Endothelial cell of umbilical vein (primary cell): Measurements from ENCODE around the gene CAMTA1. TPM values are rescaled to one million over a fixed set of nuclear protein-coding genes. Genes with fewer than 3 reads are reported as not detected.
A peak's percentile ranks its signal among the peaks of the same experiment; 100 is the strongest.

Experiments used
- BruUV-seq: library from RNA; stranded (reverse); fragments of 400-500 nt; replicated peaks from 2 replicates; lab custom pipeline; 2021; lab: Mats Ljungman, UMichigan
- CTCF ChIA-PET: fragments of 300-600, 350-600 bp; sonication (Branson Sonifier 250); formaldehyde crosslinking; loops from one replicate; lab custom pipeline; 2021; ENCODE audit warnings: antibody characterized with exemption, inconsistent platforms; lab: Charles Lee
- POLR2A ChIA-PET: fragments of 300-600, 350-600 bp; sonication (Branson Sonifier 250); formaldehyde crosslinking; loops from one replicate; lab custom pipeline; 2021; ENCODE audit warnings: antibody characterized with exemption, inconsistent platforms; lab: Charles Lee
- DNase-seq: peaks from one replicate; pipeline ENCODE4 v3.0.0-alpha.2; 2011; ENCODE audit warnings: low read depth, low spot score
- FAIRE-seq: peaks from 2 replicates; lab custom pipeline; 2011; peaks lifted over from hg19 to GRCh38; lab: Jason Lieb, UNC
- H2AFZ ChIP-seq: 2 replicates; pipeline ENCODE4 v1.6.0; 2012; ENCODE audit warnings: low read depth, low read length, control low read depth, inconsistent platforms
- H3K27ac ChIP-seq: 2 replicates; pipeline ENCODE4 v1.5.1; 2011; ENCODE audit warnings: low read depth, mild to moderate bottlenecking, control low read depth, low read length, moderate library complexity; ENCODE audit not compliant: insufficient read depth
- H3K27me3 ChIP-seq, 2 experiments: 2 replicates each; pipeline versions ENCODE4 v1.6.0 to v1.6.1; 2011; ENCODE audit warnings: low read length in 2 of 2, mixed read lengths in 1 of 2; ENCODE audit not compliant: control insufficient read depth in 2 of 2, insufficient read depth in 2 of 2
- H3K36me3 ChIP-seq, 2 experiments: 2 replicates in 1 of 2; 3 replicates in 1 of 2; pipeline ENCODE4 v1.5.1; 2011; ENCODE audit warnings: low read length in 2 of 2, mild to moderate bottlenecking in 1 of 2, moderate library complexity in 1 of 2; ENCODE audit not compliant: control insufficient read depth in 2 of 2, insufficient read depth in 2 of 2; ENCODE audit errors: extremely low read depth in 1 of 2
- H3K4me1 ChIP-seq: 3 replicates; pipeline ENCODE4 v1.5.1; 2011; ENCODE audit warnings: mild to moderate bottlenecking, low read length; ENCODE audit not compliant: control insufficient read depth, insufficient read depth; ENCODE audit errors: extremely low read depth
- H3K4me2 ChIP-seq: 2 replicates; pipeline ENCODE4 v1.6.1; 2011; ENCODE audit warnings: low read length, control low read depth, mixed read lengths; ENCODE audit not compliant: insufficient read depth
- H3K4me3 ChIP-seq, 3 experiments: fragments of 200-600 bp in 1 of 3; sonication (generic), shearing (Covaris generic) in 1 of 3; replicated peaks in 1 of 3; 2 replicates each; pipeline ENCODE4 v1.5.1; 2011 to 2016; ENCODE audit warnings: control low read depth in 3 of 3, low read length in 3 of 3, mild to moderate bottlenecking in 2 of 3, inconsistent platforms in 1 of 3, low read depth in 1 of 3, moderate library complexity in 1 of 3; ENCODE audit not compliant: insufficient read depth in 1 of 3
- H3K79me2 ChIP-seq: 2 replicates; pipeline ENCODE4 v1.6.0; 2012; ENCODE audit warnings: low read length, inconsistent platforms; ENCODE audit not compliant: control insufficient read depth, insufficient read depth
- H3K9ac ChIP-seq: replicated peaks from 2 replicates; pipeline ENCODE3; 2011; ENCODE audit warnings: low read length, control low read depth; ENCODE audit not compliant: insufficient read depth; ENCODE audit errors: extremely low read depth
- H3K9me1 ChIP-seq: replicated peaks from 3 replicates; pipeline ENCODE4 v1.6.0; 2011; ENCODE audit warnings: mild to moderate bottlenecking, low read length; ENCODE audit not compliant: control insufficient read depth, insufficient read depth; ENCODE audit errors: extremely low read depth
- H3K9me3 ChIP-seq: replicated peaks from 2 replicates; pipeline ENCODE4 v1.5.1; 2012; ENCODE audit warnings: low read length, inconsistent platforms; ENCODE audit not compliant: control insufficient read depth, insufficient read depth
- H4K20me1 ChIP-seq: replicated peaks from 2 replicates; pipeline ENCODE3; 2011; ENCODE audit warnings: mild to moderate bottlenecking, low read length; ENCODE audit not compliant: control insufficient read depth, insufficient read depth; ENCODE audit errors: extremely low read depth
- CTCF ChIP-seq, 2 donors: IDR thresholded peaks; 1 replicate in 1 of 2; 2 replicates in 1 of 2; pipeline ENCODE4 v1.5.1; 2011; ENCODE audit warnings: low read length in 2 of 2, mild to moderate bottlenecking in 2 of 2, moderate library complexity in 2 of 2, control low read depth in 1 of 2, inconsistent platforms in 1 of 2, low read depth in 1 of 2; ENCODE audit not compliant: insufficient read depth in 1 of 2; ENCODE audit errors: extremely low read depth in 1 of 2
- EZH2 ChIP-seq: IDR thresholded peaks from 2 replicates; pipeline ENCODE4 v1.6.1; 2012; ENCODE audit warnings: borderline replicate concordance, low read depth, mild to moderate bottlenecking, moderate library complexity, low read length, inconsistent platforms; ENCODE audit not compliant: severe bottlenecking
- FOS ChIP-seq: IDR thresholded peaks from 2 replicates; pipeline ENCODE4 v1.6.1; 2011; ENCODE audit warnings: mild to moderate bottlenecking, low read length, moderate library complexity, borderline replicate concordance; ENCODE audit not compliant: insufficient read depth
- GATA2 ChIP-seq: IDR thresholded peaks from 2 replicates; pipeline ENCODE4 v1.7.0; 2011; ENCODE audit warnings: low read depth, mild to moderate bottlenecking, moderate library complexity, mixed read lengths, low read length; ENCODE audit not compliant: insufficient read length, insufficient read depth
- JUN ChIP-seq: IDR thresholded peaks from 2 replicates; pipeline ENCODE4 v1.6.1; 2011; ENCODE audit warnings: borderline replicate concordance, low read depth; ENCODE audit not compliant: insufficient read length, insufficient read depth
- MAX ChIP-seq: IDR thresholded peaks from 2 replicates; pipeline ENCODE4 v1.6.1; 2011; ENCODE audit not compliant: insufficient read depth, insufficient read length
- MYC ChIP-seq: IDR thresholded peaks from one replicate; pipeline ENCODE4 v1.6.1; 2011; ENCODE audit warnings: mild to moderate bottlenecking, low read depth, low read length
- POLR2A ChIP-seq: IDR thresholded peaks from 2 replicates; pipeline ENCODE4 v1.6.1; 2012; ENCODE audit warnings: low read depth, mild to moderate bottlenecking, control low read depth, low read length
- POLR2AphosphoS5 ChIP-seq: IDR thresholded peaks from 2 replicates; pipeline ENCODE4 v1.6.1; 2012; ENCODE audit warnings: low read depth, mild to moderate bottlenecking, control low read depth, low read length, moderate library complexity; ENCODE audit not compliant: insufficient read depth
- dilution Hi-C: fragments of 300-500 bp; cut with MboI; formaldehyde crosslinking; loops from one replicate; pipeline ENCODE4 v1.15.0; 2019; ENCODE audit warnings: low sequenced_read_pairs; ENCODE audit not compliant: extremely low pct_ligation_motif_present
- intact Hi-C: fragments of 100-400 bp; cut with micrococcal nuclease; formaldehyde crosslinking; loops from one replicate; pipeline ENCODE4 v1.10.0; 2022
- polyA plus RNA-seq, 4 experiments: library from polyadenylated mRNA; depleted of rRNA in 3 of 4; stranded (reverse) in 3 of 4; unstranded in 1 of 4; fragments of >200 nt; gene quantifications; 2 replicates each; pipeline versions ENCODE4 v1.2.1 to v1.2.3, GENCODE V29; 2011 to 2012; ENCODE audit warnings: missing spikeins in 1 of 4
- total RNA-seq: library from RNA; stranded (reverse); gene quantifications from 2 replicates; pipeline ENCODE4 v1.2.3, GENCODE V29; 2021

The CAMTA1 gene
- total and polyA plus RNA-seq, 2 donors (not counting 3 experiments of a cell fraction or from before 2014, with no cell fraction given), result 50.8 to 92.7 TPM

- H3K4me2 ChIP-seq, result no peak overlapping the region
- no peaks in the 10 kb centered on the region for H3K27me3 ChIP-seq
- H3K4me1 ChIP-seq, result no peaks in the 10 kb centered on the region
- no peaks in the 10 kb centered on the region for H3K79me2 ChIP-seq
- H4K20me1 ChIP-seq, result no peaks in the 10 kb centered on the region
- CTCF ChIA-PET, result interaction anchor here (1.7 to 6.8 kb wide), 2 partner anchors 25 to 602 kb away, joined by 3 to 89 read pairs; no protein-coding TSS in a partner anchor
- FAIRE-seq (no peak), DNase-seq (no peak)
- no peaks in the 10 kb centered on the region for H3K36me3 ChIP-seq
- no peak overlapping the region for H2AFZ ChIP-seq
- H3K4me3 ChIP-seq, result no peak overlapping the region
- TF ChIP-seq POLR2A (no peak), FOS (no peak), JUN (no peak)
- BruUV-seq, result no TSS peak
- dilution Hi-C loops (no loop called here), intact Hi-C loops (no loop called here)
- no peak overlapping the region for H3K27ac ChIP-seq
- H3K9ac ChIP-seq, result no peak overlapping the region
- no peaks in the 10 kb centered on the region for H3K9me1 ChIP-seq
- POLR2A ChIA-PET, result no interaction called here
- no peaks in the 10 kb centered on the region for H3K9me3 ChIP-seq
Measured at GRCh38 chr1:7045897-7046296, 260.6 kb downstream of the CAMTA1 start.

- TF ChIP-seq JUN (no peak), MYC (no peak), MAX (no peak), POLR2AphosphoS5 (no peak), FOS (no peak), POLR2A (no peak), GATA2 (no peak), EZH2 (no peak), CTCF (IDR thresholded peaks at IDR 0.05; ENCODE audit: extremely low read depth in 1 of 2, insufficient read depth in 1 of 2, low read depth in 1 of 2, low read length in 2 of 2) (no peak)
- FAIRE-seq, result no peak
- Histone ChIP-seq H3K9me1 (no peaks in the 10 kb centered on the region), H3K4me1 (no peaks in the 10 kb centered on the region), H2AFZ (no peak overlapping the region), H3K79me2 (no peaks in the 10 kb centered on the region), H3K4me2 (no peak overlapping the region), H3K9ac (no peak overlapping the region), H4K20me1 (no peaks in the 10 kb centered on the region), H3K27ac (no peak overlapping the region), H3K36me3 (no peaks in the 10 kb centered on the region), H3K27me3 (no peaks in the 10 kb centered on the region), H3K4me3 (no peak overlapping the region), H3K9me3 (no peaks in the 10 kb centered on the region)
- intact Hi-C loops, result no loop called here
- ChIA-PET POLR2A (no interaction called here), CTCF (interaction anchor here (6.8 kb wide), 1 partner anchor 24 kb away, joined by 89 read pairs; no protein-coding TSS in a partner anchor)
- DNase-seq, result peak; percentile 42
- no TSS peak for BruUV-seq
- dilution Hi-C loops, result no loop called here
Measured at GRCh38 chr1:7046314-7046713, 261.1 kb downstream of the CAMTA1 start.
